D721Med (cell line): ENCODE measurements around the gene ENO3.

ENCODE experiments used
- DNase-seq: peaks from one replicate; pipeline ENCODE4 v3.0.0; 2011; ENCODE audit warnings: low spot score; ENCODE audit not compliant: insufficient read length
- FAIRE-seq: peaks from 2 replicates; lab custom pipeline; 2011; peaks lifted over from hg19 to GRCh38; lab: Jason Lieb, UNC
- TF ChIP-seq, protein P1 (sequence below): IDR thresholded peaks from 2 replicates; pipeline ENCODE4 v1.5.1; 2012; ENCODE audit warnings: mild to moderate bottlenecking, control low read depth; ENCODE audit not compliant: insufficient read depth; ENCODE audit errors: missing control alignments

ENO3 gene

DNA sequence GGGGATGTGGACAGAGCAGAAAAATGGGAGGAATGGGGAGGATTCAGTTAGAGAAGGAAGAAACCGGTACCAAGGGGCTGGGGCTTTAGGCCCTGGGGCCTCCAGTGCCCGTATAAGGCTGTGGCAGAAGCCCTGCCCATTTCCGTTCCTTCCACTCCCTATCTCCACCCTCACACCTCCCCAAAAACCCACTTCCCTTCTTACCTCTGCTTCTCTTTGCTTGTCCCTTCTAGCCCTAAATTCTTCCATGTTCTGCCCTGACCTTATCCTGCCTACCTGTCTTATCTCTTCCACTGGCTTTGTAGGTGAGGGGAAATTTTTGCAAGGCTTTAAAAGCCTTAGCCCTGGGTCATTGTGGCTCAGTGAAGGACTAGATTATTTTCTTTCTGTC, 6.8 kb upstream of the ENO3 start:
- DNase-seq (no peak), FAIRE-seq (no peak)
- TF ChIP-seq, protein P1, sequence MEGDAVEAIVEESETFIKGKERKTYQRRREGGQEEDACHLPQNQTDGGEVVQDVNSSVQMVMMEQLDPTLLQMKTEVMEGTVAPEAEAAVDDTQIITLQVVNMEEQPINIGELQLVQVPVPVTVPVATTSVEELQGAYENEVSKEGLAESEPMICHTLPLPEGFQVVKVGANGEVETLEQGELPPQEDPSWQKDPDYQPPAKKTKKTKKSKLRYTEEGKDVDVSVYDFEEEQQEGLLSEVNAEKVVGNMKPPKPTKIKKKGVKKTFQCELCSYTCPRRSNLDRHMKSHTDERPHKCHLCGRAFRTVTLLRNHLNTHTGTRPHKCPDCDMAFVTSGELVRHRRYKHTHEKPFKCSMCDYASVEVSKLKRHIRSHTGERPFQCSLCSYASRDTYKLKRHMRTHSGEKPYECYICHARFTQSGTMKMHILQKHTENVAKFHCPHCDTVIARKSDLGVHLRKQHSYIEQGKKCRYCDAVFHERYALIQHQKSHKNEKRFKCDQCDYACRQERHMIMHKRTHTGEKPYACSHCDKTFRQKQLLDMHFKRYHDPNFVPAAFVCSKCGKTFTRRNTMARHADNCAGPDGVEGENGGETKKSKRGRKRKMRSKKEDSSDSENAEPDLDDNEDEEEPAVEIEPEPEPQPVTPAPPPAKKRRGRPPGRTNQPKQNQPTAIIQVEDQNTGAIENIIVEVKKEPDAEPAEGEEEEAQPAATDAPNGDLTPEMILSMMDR, result no peak

DNA sequence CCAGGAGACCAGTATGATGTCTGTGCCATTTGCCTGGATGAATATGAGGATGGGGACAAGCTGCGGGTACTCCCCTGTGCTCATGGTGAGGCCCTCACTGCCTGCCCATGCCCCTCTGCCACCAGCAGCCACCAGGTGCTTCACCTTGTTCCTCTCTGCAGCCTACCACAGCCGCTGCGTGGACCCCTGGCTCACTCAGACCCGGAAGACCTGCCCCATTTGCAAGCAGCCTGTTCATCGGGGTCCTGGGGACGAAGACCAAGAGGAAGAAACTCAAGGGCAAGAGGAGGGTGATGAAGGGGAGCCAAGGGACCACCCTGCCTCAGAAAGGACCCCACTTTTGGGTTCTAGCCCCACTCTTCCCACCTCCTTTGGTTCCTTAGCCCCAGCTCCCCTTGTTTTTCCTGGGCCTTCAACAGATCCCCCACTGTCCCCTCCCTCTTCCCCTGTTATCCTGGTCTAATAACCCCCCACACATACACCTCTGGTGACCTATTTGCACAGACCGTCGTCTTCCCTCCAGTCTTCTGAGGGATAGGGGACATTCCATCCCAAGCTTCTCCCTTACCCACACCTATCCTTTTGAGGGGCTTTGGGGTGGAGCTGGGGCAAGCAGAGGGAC, 6.3 kb upstream of the ENO3 start:
- FAIRE-seq, result no peak
- DNase-seq, result no peak
- TF ChIP-seq, protein P1, result no peak

DNA sequence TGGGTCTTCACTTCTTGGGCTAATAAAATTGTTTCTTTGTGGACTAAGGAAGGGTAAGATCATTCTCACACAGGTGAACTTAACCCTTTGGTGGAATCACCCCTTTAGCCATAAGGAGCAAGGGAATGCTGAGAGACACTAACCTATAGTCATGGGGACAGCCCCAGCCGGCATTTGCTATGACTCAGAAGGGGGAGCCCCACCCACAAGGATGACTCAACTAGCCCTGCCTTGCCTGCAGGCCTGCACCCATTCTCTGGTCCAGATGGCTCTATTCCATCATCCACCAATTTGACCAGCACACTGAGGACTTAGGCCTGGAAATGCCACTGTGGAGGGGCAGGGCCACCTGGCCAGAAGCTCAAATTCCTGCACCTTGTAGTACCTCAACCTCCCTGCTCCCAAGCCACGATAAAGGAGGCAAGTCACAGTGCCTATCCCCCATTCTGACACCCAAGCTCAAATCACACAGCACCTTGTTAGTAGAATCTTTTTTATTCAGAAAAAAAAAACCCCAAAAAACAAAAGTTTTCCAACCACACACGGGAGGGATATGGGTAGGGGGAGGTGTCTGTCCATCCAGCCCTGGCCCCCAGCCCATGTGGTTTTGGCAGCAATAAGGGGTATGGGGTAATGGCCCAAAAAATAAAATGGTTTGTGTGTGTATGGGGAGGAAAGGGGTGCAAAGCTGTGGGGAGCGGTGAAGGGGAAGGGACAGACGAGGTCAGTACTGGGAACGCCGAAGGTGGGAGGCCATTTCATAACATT, 5.6 kb upstream of the ENO3 start:
- FAIRE-seq, result no peak
- no peak for DNase-seq
- TF ChIP-seq, protein P1, result no peak

DNA sequence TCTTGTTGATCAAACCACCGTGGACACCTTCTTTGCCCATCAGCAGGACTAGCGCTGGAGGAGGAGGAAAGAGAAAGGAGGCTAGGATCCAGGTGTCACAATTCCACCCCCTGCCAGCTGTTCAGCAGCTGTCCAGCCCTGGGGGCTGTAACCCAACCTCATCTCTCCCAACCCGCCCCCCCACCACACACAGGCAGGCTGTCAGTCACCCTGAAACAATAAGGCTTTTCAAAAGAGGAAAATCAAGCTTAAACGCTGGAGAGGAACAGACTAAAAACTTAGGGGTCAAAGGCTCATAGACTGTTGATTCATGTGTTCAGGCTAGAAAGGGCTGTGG, 5.0 kb upstream of the ENO3 start:
- TF ChIP-seq, protein P1, result no peak
- FAIRE-seq (no peak), DNase-seq (no peak)

DNA sequence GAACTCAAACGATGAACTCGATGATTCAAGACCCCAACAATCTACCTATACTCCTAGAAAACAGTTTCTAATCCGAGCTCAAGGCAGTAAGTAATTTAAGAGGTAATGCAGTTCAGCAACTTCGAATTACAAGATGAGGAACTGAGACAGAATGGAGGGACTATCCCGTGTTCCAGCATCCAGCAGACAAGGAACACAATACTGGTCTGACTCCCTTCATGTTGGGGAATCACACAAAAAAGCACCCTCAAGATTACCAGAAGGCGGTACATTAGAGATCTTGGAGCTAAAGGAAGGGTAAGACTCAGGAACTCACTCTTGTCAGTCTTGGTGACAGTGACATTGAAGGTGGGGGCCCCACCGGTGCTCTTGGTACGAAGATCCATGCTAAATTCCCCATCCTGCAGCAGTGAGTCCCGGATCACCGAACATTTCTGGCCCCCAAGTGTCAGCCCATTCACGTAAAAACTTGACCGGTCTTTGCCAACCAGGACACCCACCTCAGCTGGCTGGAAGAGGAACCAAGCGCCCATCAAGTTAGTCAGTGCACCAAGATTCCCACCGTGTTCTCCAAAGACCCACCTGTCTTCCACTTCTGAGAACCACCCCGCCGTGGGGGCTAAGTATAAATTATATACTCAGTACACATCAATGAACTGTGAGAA, 4.5 kb upstream of the ENO3 start:
- TF ChIP-seq, protein P1, result no peak
- no peak for DNase-seq
- FAIRE-seq, result no peak

DNA sequence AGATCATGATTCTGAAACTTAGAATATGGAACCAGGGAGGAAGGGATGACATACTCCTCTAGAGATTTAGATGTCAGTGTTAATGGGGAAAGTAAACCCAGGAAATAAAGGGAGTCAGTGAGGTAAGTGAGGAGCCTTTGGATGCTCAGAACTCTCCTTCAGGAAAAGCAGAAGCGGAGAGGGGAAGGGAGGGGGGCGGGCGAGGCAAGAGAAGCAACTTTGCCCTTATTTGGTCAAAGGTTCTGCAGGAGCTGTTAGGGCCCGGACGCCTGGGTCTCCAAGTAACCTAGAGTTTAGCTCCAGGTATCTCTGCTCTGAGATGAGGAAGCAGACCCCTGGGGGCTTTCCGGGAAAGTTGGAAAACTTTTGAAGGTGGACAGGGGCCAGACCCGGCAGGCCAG, 3.9 kb upstream of the ENO3 start:
- TF ChIP-seq, protein P1, result no peak
- no peak for FAIRE-seq
- DNase-seq, result no peak
